GM19455 (cell line): Measurements from ENCODE around the gene PLEKHA8.

ENCODE experiments used
- ATAC-seq: cut with Tn5 transposase; IDR thresholded peaks from one replicate; pipeline ENCODE4 v1.9.1; 2021; ENCODE audit not compliant: unreplicated experiment

Gene PLEKHA8

GRCh38 chr7:30022991-30023390 lies 5.2 kb upstream of the PLEKHA8 start:
- ATAC-seq, result no peak

GRCh38 chr7:30023524-30023923 lies 4.7 kb upstream of the PLEKHA8 start:
- ATAC-seq, result no peak

GRCh38 chr7:30026229-30027064 lies 1.8 kb upstream of the PLEKHA8 start, which contains the start of gene FKBP14:
Gene FKBP14, minus strand, starts transcription at chr7:30026702. Its CDS starts 194 bp downstream, at chr7:30026508.
- peak; percentile 75 for ATAC-seq

- ATAC-seq, result no peak
Observed at GRCh38 chr7:30027065-30027456, 1.2 kb upstream of the PLEKHA8 start.

- no peak for ATAC-seq
Observed at GRCh38 chr7:30027740-30028215, 434 bp upstream of the PLEKHA8 start.

GRCh38 chr7:30028749-30029635 lies 780 bp downstream of the PLEKHA8 start:
- peak; percentile 22 for ATAC-seq

GRCh38 chr7:30029696-30030095 lies 1.5 kb downstream of the PLEKHA8 start:
- ATAC-seq, result no peak

GRCh38 chr7:30032310-30033125 lies 4.3 kb downstream of the PLEKHA8 start:
- no peak for ATAC-seq

- no peak for ATAC-seq
Observed at GRCh38 chr7:30034501-30034900, 6.3 kb downstream of the PLEKHA8 start.

GRCh38 chr7:30036220-30036619 lies 8.0 kb downstream of the PLEKHA8 start:
- ATAC-seq, result no peak

GRCh38 chr7:30038196-30038980 lies 10.2 kb downstream of the PLEKHA8 start:
- no peak for ATAC-seq

GRCh38 chr7:30040938-30041337 lies 12.7 kb downstream of the PLEKHA8 start:
- ATAC-seq, result no peak

- no peak for ATAC-seq
Observed at GRCh38 chr7:30041526-30042269, 13.5 kb downstream of the PLEKHA8 start.

- ATAC-seq, result no peak
Observed at GRCh38 chr7:30046127-30046770, 18.0 kb downstream of the PLEKHA8 start.

GRCh38 chr7:30047124-30047523 lies 18.9 kb downstream of the PLEKHA8 start:
- no peak for ATAC-seq

- ATAC-seq, result no peak
Observed at GRCh38 chr7:30048582-30048981, 20.4 kb downstream of the PLEKHA8 start.

GRCh38 chr7:30049173-30049572 lies 21.0 kb downstream of the PLEKHA8 start:
- ATAC-seq, result no peak

GRCh38 chr7:30053068-30053467 lies 24.9 kb downstream of the PLEKHA8 start:
- ATAC-seq, result no peak

GRCh38 chr7:30057741-30058140 lies 29.5 kb downstream of the PLEKHA8 start:
- no peak for ATAC-seq
